Measurements from ENCODE around the gene AADACL3. TPM values are rescaled to one million over a fixed set of nuclear protein-coding genes. Genes with fewer than 3 reads are reported as not detected.
A peak's percentile ranks its signal among the peaks of the same experiment; 100 is the strongest.

Gene AADACL3
- total and polyA plus RNA-seq, 9 of the 15 experiments (the other 6 are each of a cell fraction or from before 2014, with no cell fraction given), result not detected

- H3K27ac ChIP-seq (ENCODE audit: extremely low read depth, low read depth, low read length), result no peak overlapping the region
- no peak overlapping the region for H3K9ac ChIP-seq (ENCODE audit: insufficient read depth in 1 of 2, low read depth in 2 of 2, low read length in 2 of 2)
- in situ Hi-C loops (cut with MboI), result no loop called here
- H3K36me3 ChIP-seq (ENCODE audit: control insufficient read depth, insufficient read depth, low read length), result no peaks in the 10 kb centered on the region
- no peaks in the 10 kb centered on the region; the same call in 1 of the 2 replicates for H4K20me1 ChIP-seq (replicated peaks; ENCODE audit: control insufficient read depth, insufficient read depth, low read length)
- H3K4me2 ChIP-seq (ENCODE audit: insufficient read depth, low read length), result no peak overlapping the region
- ATAC-seq (no peak), DNase-seq (ENCODE audit: extremely low read depth in 1 of 4, low spot score in 3 of 4) (no peak), FAIRE-seq (peak; percentile 26)
- no peak overlapping the region for H3K4me3 ChIP-seq
- H3K4me1 ChIP-seq (replicated peaks in 1 of 2; ENCODE audit: control insufficient read depth in 2 of 2, insufficient read depth in 2 of 2, low read length in 2 of 2), result no peaks in the 10 kb centered on the region
- ChIA-PET POLR2A (interaction anchor here (0.6 kb wide), 1 partner anchor 70 kb away, joined by 3 read pairs; no protein-coding TSS in a partner anchor), CTCF (ENCODE audit: low intra/inter-chr PET ratio) (no interaction called here)
- no TSS peak for BruUV-seq (replicated peaks)
- intact Hi-C loops (cut with micrococcal nuclease), result no loop called here
- H3K79me2 ChIP-seq (ENCODE audit: control insufficient read depth, insufficient read depth, low read length), result no peaks in the 10 kb centered on the region
- H3K9me3 ChIP-seq (replicated peaks; ENCODE audit: control insufficient read depth, insufficient read depth, low read depth, low read length), result no peaks in the 10 kb centered on the region
- H3K27me3 ChIP-seq (ENCODE audit: control insufficient read depth in 2 of 2, insufficient read depth in 2 of 2, low read length in 2 of 2), result peaks cover 21 to 25% of the 10 kb centered on the region in 2 experiments; a peak in 4 of 5 replicates
- H2AFZ ChIP-seq (ENCODE audit: low read depth, low read length), result no peak overlapping the region
- H3K9me1 ChIP-seq (ENCODE audit: control insufficient read depth, insufficient read depth, low read length), result no peaks in the 10 kb centered on the region
- TF ChIP-seq ZBTB1 (CRISPR knock-in tag; IDR thresholded peaks at IDR 0.05; ENCODE audit: borderline replicate concordance, low read depth) (no peak), NR2C2 (CRISPR knock-in tag; IDR thresholded peaks at IDR 0.05) (no peak), NR2C2 (tag; IDR thresholded peaks at IDR 0.05) (no peak), PBX2 (CRISPR knock-in tag; IDR thresholded peaks at IDR 0.05; ENCODE audit: low read depth) (no peak), PBX2 (tag; conservative IDR thresholded peaks at IDR 0.05; ENCODE audit: low read depth) (no peak), TFAP4 (CRISPR knock-in tag; IDR thresholded peaks at IDR 0.05; ENCODE audit: borderline replicate concordance) (no peak), HEY1 (CRISPR knock-in tag; IDR thresholded peaks at IDR 0.05; ENCODE audit: borderline replicate concordance) (no peak), IRF1 (CRISPR knock-in tag; IDR thresholded peaks at IDR 0.05; ENCODE audit: borderline replicate concordance) (no peak), POLR2AphosphoS2 (IDR thresholded peaks at IDR 0.05; ENCODE audit: low read length) (no peak), ZNF398 (CRISPR knock-in tag; IDR thresholded peaks at IDR 0.05) (no peak), BHLHE40 (IDR thresholded peaks at IDR 0.05; ENCODE audit: low read length) (no peak), ZNF518B (CRISPR knock-in tag; IDR thresholded peaks at IDR 0.05) (no peak), HNRNPL (IDR thresholded peaks at IDR 0.05; ENCODE audit: low read depth, low read length) (no peak)
Observed at GRCh38 chr1:12674358-12674757, 41.6 kb upstream of the AADACL3 start.
